Thyroid gland (tissue), 4 donors: Measurements from ENCODE around the gene PAGE1. TPM values are rescaled to one million over a fixed set of nuclear protein-coding genes. Genes with fewer than 3 reads are reported as not detected.

ENCODE experiments used
- DNase-seq, 2 donors: peaks; one replicate each; pipeline ENCODE4 v3.0.0-alpha.2; 2019
- H3K27ac ChIP-seq, 3 donors: fragments of 200-600 bp; sonication (generic); 1 replicate in 2 of 3; 2 replicates in 1 of 3; pipeline ENCODE4 v1.5.1; 2016 to 2019; ENCODE audit warnings: mild to moderate bottlenecking in 1 of 3, moderate library complexity in 1 of 3
- H3K27me3 ChIP-seq: fragments of 200-600 bp; sonication (generic); one replicate; pipeline ENCODE4 v1.5.1; 2019
- H3K36me3 ChIP-seq, 2 donors: fragments of 200-600 bp; sonication (generic); one replicate each; pipeline ENCODE4 v1.5.1; 2016 to 2019
- H3K4me1 ChIP-seq, 2 donors: fragments of 200-600 bp; sonication (generic); one replicate each; pipeline ENCODE4 v1.5.1; 2017 to 2019
- H3K4me3 ChIP-seq, 3 donors: fragments of 200-600 bp; sonication (generic); replicated peaks in 1 of 3; 1 replicate in 2 of 3; 2 replicates in 1 of 3; pipeline ENCODE4 v1.5.1; 2016; ENCODE audit warnings: mild to moderate bottlenecking in 1 of 3
- H3K9me3 ChIP-seq: fragments of 200-600 bp; sonication (generic); one replicate; pipeline ENCODE4 v1.5.1; 2017
- POLR2A ChIP-seq, 2 donors: fragments of 450-650 bp; IDR thresholded peaks; one replicate each; pipeline ENCODE4 v1.6.1; 2017; ENCODE audit warnings: antibody characterized with exemption in 2 of 2, mild to moderate bottlenecking in 2 of 2, moderate library complexity in 1 of 2
- WGBS, 2 donors: methylation state at CpG; one replicate each; pipeline ENCODE4 v1.1.5; 2017; 5-methylcytosine and 5-hydroxymethylcytosine counted together
- intact Hi-C: fragments of 100-400 bp; cut with DNase I; formaldehyde crosslinking; loops from one replicate; pipeline ENCODE4 v1.15.1; 2023
- total RNA-seq, 4 donors: library from RNA; depleted of rRNA; stranded (reverse); fragments of >200 nt; gene quantifications; one replicate each; pipeline ENCODE4 v1.2.3, GENCODE V29; 2016
- TF ChIP-seq, protein P1 (sequence below), 6 experiments: fragments of 200-600 bp in 3 of 6; fragments of 450-650 bp in 3 of 6; sonication (generic) in 3 of 6; IDR thresholded peaks; one replicate each; pipeline ENCODE4 v1.5.1; 2016 to 2019; ENCODE audit warnings: antibody characterized with exemption in 6 of 6, mild to moderate bottlenecking in 2 of 6, inconsistent platforms in 1 of 6, moderate library complexity in 1 of 6

Gene PAGE1
- total RNA-seq, 4 donors from 2014 or later, result not detected

DNA sequence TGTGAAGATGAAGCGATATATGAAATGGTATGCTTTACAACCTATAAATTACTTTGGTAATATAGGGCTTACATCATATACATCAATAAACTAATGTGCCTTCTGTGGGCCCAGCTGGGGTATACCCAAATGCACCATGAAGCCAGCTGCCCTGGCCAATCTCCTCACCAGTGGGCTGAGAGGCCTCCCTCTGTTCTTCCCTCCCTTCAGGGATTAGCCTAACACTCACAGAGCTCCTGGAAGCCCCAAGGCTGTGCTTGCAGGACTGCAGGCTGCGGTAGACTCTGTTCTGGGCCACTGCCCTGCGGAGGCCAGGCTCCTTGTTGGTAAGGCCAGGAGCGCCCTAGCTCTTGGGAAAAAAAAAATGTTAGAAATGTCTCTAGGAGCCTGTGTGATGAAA, 33.9 kb downstream of the PAGE1 start:
- Histone ChIP-seq H3K4me1 (no peaks in the 10 kb centered on the region), H3K9me3 (no peaks in the 10 kb centered on the region), H3K36me3 (no peaks in the 10 kb centered on the region), H3K27me3 (no peaks in the 10 kb centered on the region), H3K4me3 (no peak overlapping the region), H3K27ac (no peak overlapping the region)
- 91 to 93% methylated on average over 1 to 4 of the region's 4 CpGs for WGBS, 2 donors
- TF ChIP-seq POLR2A (IDR thresholded peaks at IDR 0.05), result no peak
- TF ChIP-seq, protein P1, sequence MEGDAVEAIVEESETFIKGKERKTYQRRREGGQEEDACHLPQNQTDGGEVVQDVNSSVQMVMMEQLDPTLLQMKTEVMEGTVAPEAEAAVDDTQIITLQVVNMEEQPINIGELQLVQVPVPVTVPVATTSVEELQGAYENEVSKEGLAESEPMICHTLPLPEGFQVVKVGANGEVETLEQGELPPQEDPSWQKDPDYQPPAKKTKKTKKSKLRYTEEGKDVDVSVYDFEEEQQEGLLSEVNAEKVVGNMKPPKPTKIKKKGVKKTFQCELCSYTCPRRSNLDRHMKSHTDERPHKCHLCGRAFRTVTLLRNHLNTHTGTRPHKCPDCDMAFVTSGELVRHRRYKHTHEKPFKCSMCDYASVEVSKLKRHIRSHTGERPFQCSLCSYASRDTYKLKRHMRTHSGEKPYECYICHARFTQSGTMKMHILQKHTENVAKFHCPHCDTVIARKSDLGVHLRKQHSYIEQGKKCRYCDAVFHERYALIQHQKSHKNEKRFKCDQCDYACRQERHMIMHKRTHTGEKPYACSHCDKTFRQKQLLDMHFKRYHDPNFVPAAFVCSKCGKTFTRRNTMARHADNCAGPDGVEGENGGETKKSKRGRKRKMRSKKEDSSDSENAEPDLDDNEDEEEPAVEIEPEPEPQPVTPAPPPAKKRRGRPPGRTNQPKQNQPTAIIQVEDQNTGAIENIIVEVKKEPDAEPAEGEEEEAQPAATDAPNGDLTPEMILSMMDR (IDR thresholded peaks at IDR 0.05), result no peak
- DNase-seq, result no peak
- intact Hi-C loops, result no loop called here

DNA sequence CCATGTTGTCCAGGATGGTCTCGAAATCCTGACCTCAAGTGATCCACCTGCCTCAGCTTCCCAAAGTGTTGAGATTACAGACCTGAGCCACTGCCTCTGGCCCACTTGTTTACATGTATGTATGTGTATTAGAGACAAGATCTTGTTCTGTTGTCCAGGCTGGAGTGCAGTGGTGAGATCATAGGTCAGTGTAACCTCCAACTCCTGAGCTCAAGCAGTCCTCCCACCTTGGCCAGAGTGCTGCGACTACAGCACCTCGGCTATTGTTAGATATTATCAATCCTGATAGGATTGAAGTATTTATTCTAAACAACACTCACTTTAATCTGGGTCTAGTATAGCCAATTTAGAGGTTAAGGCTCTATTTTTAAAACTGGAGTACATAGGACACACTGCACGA, 36.0 kb downstream of the PAGE1 start:
- no peak overlapping the region for H3K27ac ChIP-seq
- no peak overlapping the region for H3K4me3 ChIP-seq
- H3K27me3 ChIP-seq, result no peaks in the 10 kb centered on the region
- no peak for DNase-seq
- no peak for TF ChIP-seq POLR2A (IDR thresholded peaks at IDR 0.05)
- TF ChIP-seq, protein P1 (IDR thresholded peaks at IDR 0.05), result no peak
- 61 to 68% methylated on average over 4 of the region's 4 CpGs for WGBS, 2 donors
- no peaks in the 10 kb centered on the region for H3K36me3 ChIP-seq
- intact Hi-C loops, result no loop called here
- no peaks in the 10 kb centered on the region for H3K4me1 ChIP-seq
- H3K9me3 ChIP-seq, result no peaks in the 10 kb centered on the region

DNA sequence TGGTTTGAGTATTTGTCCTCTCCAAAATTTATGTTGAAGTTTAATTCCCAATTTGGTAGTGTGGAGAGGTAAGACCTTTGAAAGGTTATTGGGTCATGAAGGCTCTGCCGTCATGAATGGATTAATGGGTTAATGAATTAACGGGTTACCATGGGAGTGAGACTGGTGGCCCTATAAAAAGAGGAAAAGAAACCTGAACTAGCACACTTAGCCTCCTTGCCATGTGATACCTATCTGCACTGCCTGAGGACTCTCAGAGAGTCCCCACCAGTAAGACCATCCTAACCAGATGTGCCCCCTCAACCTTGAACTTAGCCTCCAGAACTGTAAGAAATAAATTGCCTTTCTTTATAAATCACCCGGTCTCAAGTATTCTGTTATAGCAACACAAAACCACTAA, 39.3 kb downstream of the PAGE1 start:
- H3K27me3 ChIP-seq, result no peaks in the 10 kb centered on the region
- TF ChIP-seq POLR2A (IDR thresholded peaks at IDR 0.05), result no peak
- TF ChIP-seq, protein P1 (IDR thresholded peaks at IDR 0.05), result no peak
- H3K4me1 ChIP-seq, result no peaks in the 10 kb centered on the region
- H3K36me3 ChIP-seq, result no peaks in the 10 kb centered on the region
- no peaks in the 10 kb centered on the region for H3K9me3 ChIP-seq
- no peak for DNase-seq
- intact Hi-C loops, result no loop called here
- 66 to 68% methylated on average over 3 of the region's 3 CpGs for WGBS, 2 donors
- no peak overlapping the region for H3K4me3 ChIP-seq
- no peak overlapping the region for H3K27ac ChIP-seq

DNA sequence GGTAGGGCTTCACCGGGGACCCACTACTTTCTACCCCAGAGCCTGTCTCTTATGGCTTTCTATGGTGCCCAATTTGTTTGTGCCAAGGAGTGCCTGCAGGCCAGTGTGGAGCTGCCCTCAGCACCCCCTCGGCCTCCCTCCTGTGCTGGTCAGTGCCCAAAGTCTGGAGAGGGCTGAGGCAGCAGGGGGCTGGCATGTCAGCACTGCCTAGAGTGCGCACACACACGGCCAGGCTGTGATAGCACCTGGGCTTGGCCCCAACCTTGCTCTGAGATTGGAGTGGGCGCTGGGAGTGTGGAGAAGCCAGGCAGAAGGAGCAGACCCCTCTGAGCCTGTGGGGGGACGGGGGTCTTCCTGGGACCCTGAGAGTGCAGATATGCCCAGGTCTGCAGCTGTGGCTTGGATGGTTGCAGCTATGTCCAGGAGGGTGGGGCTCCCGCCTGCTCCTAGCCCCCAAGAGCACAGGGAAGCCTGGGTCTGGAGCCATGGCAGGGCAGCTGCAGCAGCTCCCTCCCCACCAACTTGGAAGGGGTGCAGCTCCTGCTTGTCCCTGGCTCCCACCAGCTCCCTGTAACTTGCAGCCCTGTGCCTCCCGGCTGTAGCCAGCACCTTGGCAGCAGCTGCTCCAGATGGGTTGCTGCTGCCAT, 50.7 kb downstream of the PAGE1 start:
- Histone ChIP-seq H3K36me3 (no peaks in the 10 kb centered on the region), H3K4me1 (no peaks in the 10 kb centered on the region), H3K4me3 (no peak overlapping the region), H3K27me3 (no peaks in the 10 kb centered on the region), H3K27ac (no peak overlapping the region), H3K9me3 (no peaks in the 10 kb centered on the region)
- intact Hi-C loops, result no loop called here
- TF ChIP-seq POLR2A (IDR thresholded peaks at IDR 0.05), result no peak
- TF ChIP-seq, protein P1 (IDR thresholded peaks at IDR 0.05), result no peak
- no peak for DNase-seq
- WGBS, 2 donors, result 73 to 94% methylated on average over 2 to 3 of the region's 8 CpGs

Other genes with a start within 250 kb of the PAGE1 start
- gene GAGE12C, start 163.8 kb downstream of the PAGE1 start, total RNA-seq, result not detected
- gene GAGE12D, start 154.3 kb downstream of the PAGE1 start, total RNA-seq, result not detected
- not detected for gene GAGE12E, start 144.7 kb downstream of the PAGE1 start, total RNA-seq
- gene GAGE12F, start 135.1 kb downstream of the PAGE1 start, total RNA-seq, result not detected
- not detected for gene GAGE12G, start 125.6 kb downstream of the PAGE1 start, total RNA-seq
- not detected for gene GAGE12H, start 116.0 kb downstream of the PAGE1 start, total RNA-seq
- not detected for gene GAGE2A, start 106.5 kb downstream of the PAGE1 start, total RNA-seq
- gene GAGE1, start 97.0 kb downstream of the PAGE1 start, total RNA-seq, result not detected
- gene PAGE4, start 133.3 kb upstream of the PAGE1 start, total RNA-seq, result not detected
- gene USP27X, start 183.5 kb upstream of the PAGE1 start, total RNA-seq, result 1 to 10 TPM; 2.3 to 4.6 (median 2.8) TPM
- 10 to 100 TPM in 2 of 4 donors, 1 to 10 TPM in 2; 7.3 to 12.6 (median 10.1) TPM for gene CLCN5, start 226.6 kb upstream of the PAGE1 start, total RNA-seq